ENCODE data around the gene VSTM2A.

The VSTM2A gene

DNA sequence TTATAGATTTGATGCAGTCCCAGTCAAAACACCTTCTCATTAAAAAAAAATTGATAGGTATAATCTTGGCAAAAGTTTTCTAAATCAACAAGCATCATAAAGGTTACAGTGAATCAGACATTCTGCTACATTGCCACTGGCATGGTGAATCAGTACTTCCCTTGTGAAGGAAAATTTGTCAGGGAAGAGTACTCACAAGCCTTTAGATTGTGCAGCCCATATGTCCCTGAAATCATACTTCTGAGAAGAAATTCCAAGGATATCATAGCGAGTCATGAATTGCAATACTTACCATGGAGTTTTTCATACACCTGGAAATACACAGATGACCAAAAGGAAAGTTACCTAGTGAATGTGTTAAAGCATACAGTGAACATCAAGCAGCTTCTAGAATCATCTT lies 17.2 kb downstream of the VSTM2A start:
- TF ChIP-seq, protein P1, sequence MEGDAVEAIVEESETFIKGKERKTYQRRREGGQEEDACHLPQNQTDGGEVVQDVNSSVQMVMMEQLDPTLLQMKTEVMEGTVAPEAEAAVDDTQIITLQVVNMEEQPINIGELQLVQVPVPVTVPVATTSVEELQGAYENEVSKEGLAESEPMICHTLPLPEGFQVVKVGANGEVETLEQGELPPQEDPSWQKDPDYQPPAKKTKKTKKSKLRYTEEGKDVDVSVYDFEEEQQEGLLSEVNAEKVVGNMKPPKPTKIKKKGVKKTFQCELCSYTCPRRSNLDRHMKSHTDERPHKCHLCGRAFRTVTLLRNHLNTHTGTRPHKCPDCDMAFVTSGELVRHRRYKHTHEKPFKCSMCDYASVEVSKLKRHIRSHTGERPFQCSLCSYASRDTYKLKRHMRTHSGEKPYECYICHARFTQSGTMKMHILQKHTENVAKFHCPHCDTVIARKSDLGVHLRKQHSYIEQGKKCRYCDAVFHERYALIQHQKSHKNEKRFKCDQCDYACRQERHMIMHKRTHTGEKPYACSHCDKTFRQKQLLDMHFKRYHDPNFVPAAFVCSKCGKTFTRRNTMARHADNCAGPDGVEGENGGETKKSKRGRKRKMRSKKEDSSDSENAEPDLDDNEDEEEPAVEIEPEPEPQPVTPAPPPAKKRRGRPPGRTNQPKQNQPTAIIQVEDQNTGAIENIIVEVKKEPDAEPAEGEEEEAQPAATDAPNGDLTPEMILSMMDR (conservative IDR thresholded peaks at IDR 0.05; ENCODE audit: control insufficient read depth, insufficient read depth, low read depth, low read length) = no peak
- no peak for DNase-seq (ENCODE audit: low read depth)
- H3K4me3 ChIP-seq (ENCODE audit: control insufficient read depth, low read depth, low read length) = no peak overlapping the region

DNA sequence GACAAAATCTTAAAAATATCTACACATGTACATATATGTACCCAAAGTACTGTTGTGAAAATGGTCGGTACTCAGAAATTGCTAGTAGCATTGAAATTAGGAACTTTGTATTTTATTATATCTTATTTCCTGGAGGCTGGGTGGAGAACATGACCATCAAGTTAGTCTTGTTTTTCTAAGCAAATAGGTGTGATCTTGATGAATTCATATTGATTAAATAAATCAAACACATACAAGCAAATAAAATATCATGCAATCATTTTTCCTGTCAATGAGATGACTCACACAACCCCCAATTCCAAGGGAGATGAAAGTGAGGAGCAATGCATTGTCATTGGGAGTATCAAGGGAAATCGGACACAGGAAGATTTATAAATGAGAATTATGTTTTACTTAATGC lies 18.0 kb downstream of the VSTM2A start:
- no peak overlapping the region for H3K4me3 ChIP-seq (ENCODE audit: control insufficient read depth, low read depth, low read length)
- TF ChIP-seq, protein P1 (conservative IDR thresholded peaks at IDR 0.05; ENCODE audit: control insufficient read depth, insufficient read depth, low read depth, low read length) = no peak
- DNase-seq (ENCODE audit: low read depth) = no peak

DNA sequence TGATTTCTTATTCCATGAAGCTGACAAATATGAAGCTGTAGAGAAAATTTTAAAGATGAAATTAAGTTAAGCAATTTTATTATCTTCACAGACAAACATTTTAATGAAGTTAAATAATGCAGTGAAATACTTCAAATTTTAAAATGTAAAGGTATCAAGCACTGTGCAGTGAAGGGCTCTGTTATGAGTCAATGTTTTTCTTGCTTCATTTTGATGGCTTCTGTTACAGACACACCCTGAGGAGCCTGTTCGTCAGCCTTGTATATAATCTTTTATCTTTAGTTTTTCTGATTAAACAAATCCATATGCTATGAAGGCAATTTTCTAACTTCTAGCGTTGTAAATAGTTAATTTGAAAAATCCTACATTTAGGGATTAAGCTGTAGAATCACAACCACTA lies 18.5 kb downstream of the VSTM2A start:
- TF ChIP-seq, protein P1 (conservative IDR thresholded peaks at IDR 0.05; ENCODE audit: control insufficient read depth, insufficient read depth, low read depth, low read length) = no peak
- H3K4me3 ChIP-seq (ENCODE audit: control insufficient read depth, low read depth, low read length) = no peak overlapping the region
- no peak for DNase-seq (ENCODE audit: low read depth)

DNA sequence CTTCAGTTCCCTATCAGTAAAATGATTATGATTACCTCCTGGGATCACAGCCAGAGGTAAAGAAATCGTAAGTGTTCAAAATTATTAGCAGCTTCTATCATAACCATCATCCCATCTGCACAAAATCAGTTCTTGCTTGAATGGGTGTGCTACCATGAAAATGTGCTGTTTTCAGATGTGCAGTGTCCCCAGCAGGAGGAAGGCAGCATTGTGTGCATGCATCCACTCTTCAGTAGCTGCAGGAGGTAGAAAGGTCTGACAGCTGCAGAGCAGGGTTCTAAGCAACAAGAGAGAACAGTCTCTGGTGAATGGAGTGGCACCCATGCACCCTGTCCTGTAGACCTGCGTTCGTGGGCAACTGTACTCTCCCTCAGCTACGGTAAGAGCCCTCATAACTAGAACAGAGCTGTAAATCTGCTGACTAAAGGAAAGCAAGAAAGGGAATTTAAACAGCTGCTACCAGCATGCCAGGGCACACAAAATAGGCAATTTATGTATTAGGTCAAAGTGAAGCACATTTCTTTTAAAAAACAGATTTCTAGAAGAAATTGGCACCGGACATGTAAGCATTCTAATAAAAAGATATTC lies 21.2 kb downstream of the VSTM2A start:
- TF ChIP-seq, protein P1 (conservative IDR thresholded peaks at IDR 0.05; ENCODE audit: control insufficient read depth, insufficient read depth, low read depth, low read length) = no peak
- no peak for DNase-seq (ENCODE audit: low read depth)
- H3K4me3 ChIP-seq (ENCODE audit: control insufficient read depth, low read depth, low read length) = no peak overlapping the region

DNA sequence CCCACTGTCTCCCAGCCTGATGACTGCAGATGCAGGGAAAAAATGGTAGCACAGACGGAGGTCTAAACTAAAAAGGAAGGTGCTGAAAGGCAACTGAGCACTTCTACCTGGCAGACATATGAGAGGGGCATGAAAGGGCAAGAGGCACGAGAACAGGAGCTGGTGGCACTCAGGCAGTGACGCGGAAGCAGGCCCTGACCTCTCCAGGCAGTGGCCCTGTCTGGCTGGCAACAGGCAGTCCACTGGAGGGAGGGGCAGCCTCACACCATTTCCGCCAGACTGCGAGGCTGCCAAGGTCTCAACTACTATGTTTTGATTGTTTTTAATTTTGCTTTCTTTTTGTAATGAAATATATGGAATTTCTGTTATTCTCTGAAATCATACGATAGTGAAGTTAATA lies 23.3 kb downstream of the VSTM2A start:
- no peak overlapping the region for H3K4me3 ChIP-seq (ENCODE audit: control insufficient read depth, low read depth, low read length)
- TF ChIP-seq, protein P1 (conservative IDR thresholded peaks at IDR 0.05; ENCODE audit: control insufficient read depth, insufficient read depth, low read depth, low read length) = no peak
- no peak for DNase-seq (ENCODE audit: low read depth)

DNA sequence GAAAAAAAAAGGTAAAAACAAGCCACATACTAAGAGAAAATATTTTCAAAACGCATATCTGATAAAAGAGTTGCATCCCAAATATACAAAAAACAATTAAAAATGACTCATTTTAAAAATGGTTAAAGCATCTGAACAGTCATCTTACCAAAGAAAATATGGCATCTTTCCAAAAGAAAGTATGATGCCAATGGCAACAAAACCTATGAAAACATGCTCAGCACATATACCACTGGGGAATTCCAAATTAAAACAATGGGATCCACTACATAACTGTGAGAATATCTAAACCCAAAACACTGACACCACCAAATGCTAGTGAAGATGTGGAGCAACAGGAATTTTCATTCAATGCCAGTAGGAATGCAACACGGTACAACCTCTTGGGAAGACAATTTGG lies 39.3 kb downstream of the VSTM2A start:
- DNase-seq (ENCODE audit: low read depth) = peak; percentile 6
- TF ChIP-seq, protein P1 (conservative IDR thresholded peaks at IDR 0.05; ENCODE audit: control insufficient read depth, insufficient read depth, low read depth, low read length) = no peak
- H3K4me3 ChIP-seq (ENCODE audit: control insufficient read depth, low read depth, low read length) = no peak overlapping the region
